WTC11 (cell line): ENCODE results near the gene SERP1. TPM values are rescaled to one million over a fixed set of nuclear protein-coding genes. Genes with fewer than 3 reads are reported as not detected.

Source experiments
- ATAC-seq: fragments of 200-7000 bp; cut with Tn5 transposase; 2 replicates; pipeline ENCODE4 v1.10.0; 2021; ENCODE audit warnings: mild to moderate bottlenecking, moderate library complexity
- CTCF ChIA-PET: fragments of 300-600 bp; sonication (Branson Sonifier 250); formaldehyde crosslinking; loops from one replicate; lab custom pipeline; 2021; ENCODE audit warnings: antibody characterized with exemption; lab: Charles Lee
- POLR2A ChIA-PET: fragments of 350-600 bp; sonication (Branson Sonifier 250); formaldehyde crosslinking; loops from one replicate; lab custom pipeline; 2021; ENCODE audit warnings: antibody characterized with exemption; lab: Charles Lee
- DNase-seq: peaks from one replicate; pipeline ENCODE4 v3.0.0; 2021; ENCODE audit warnings: low spot score
- H3K27ac Mint-ChIP-seq: 2 replicates; pipeline ENCODE4 v1.8.0; 2021; ENCODE audit warnings: mixed read lengths
- H3K27me3 Mint-ChIP-seq: 2 replicates; pipeline ENCODE4 v1.8.0; 2021; ENCODE audit warnings: low read depth, mild to moderate bottlenecking, moderate library complexity, mixed read lengths
- H3K36me3 Mint-ChIP-seq: 2 replicates; pipeline ENCODE4 v1.8.0; 2021; ENCODE audit warnings: mixed read lengths
- H3K4me1 Mint-ChIP-seq: 2 replicates; pipeline ENCODE4 v1.8.0; 2022; ENCODE audit warnings: mixed read lengths
- H3K4me3 Mint-ChIP-seq: 2 replicates; pipeline ENCODE4 v1.8.0; 2021; ENCODE audit warnings: mild to moderate bottlenecking, moderate library complexity, mixed read lengths
- H3K9me3 Mint-ChIP-seq: 2 replicates; pipeline ENCODE4 v1.8.0; 2021; ENCODE audit warnings: mixed read lengths
- ATF1 ChIP-seq: sonication (generic); formaldehyde crosslinking; IDR thresholded peaks from 2 replicates; pipeline ENCODE4 v1.8.1; 2023; ENCODE audit warnings: mild to moderate bottlenecking, moderate library complexity, missing genetic modification reagents
- ATF6 ChIP-seq: sonication (generic); formaldehyde crosslinking; IDR thresholded peaks from 2 replicates; pipeline ENCODE4 v1.8.1; 2023; ENCODE audit warnings: mild to moderate bottlenecking, missing genetic modification reagents
- CBFB ChIP-seq: sonication (generic); formaldehyde crosslinking; IDR thresholded peaks from 2 replicates; pipeline ENCODE4 v1.8.1; 2022; ENCODE audit warnings: mild to moderate bottlenecking, low read depth, missing genetic modification reagents
- CREM ChIP-seq: sonication (generic); formaldehyde crosslinking; IDR thresholded peaks from 2 replicates; pipeline ENCODE4 v1.8.1; 2022; ENCODE audit warnings: mild to moderate bottlenecking, missing genetic modification reagents, moderate library complexity
- EMX1 ChIP-seq: fragments of 250-450 bp; sonication (Bioruptor Pico); IDR thresholded peaks from 2 replicates; pipeline ENCODE4 v1.8.0; 2021; ENCODE audit warnings: mild to moderate bottlenecking
- ERG ChIP-seq: fragments of 250-450 bp; sonication (Bioruptor Pico); IDR thresholded peaks from 2 replicates; pipeline ENCODE4 v1.8.0; 2021; ENCODE audit warnings: mild to moderate bottlenecking
- ESRRA ChIP-seq: sonication (generic); formaldehyde crosslinking; IDR thresholded peaks from 2 replicates; pipeline ENCODE4 v1.8.1; 2022; ENCODE audit warnings: mild to moderate bottlenecking, missing genetic modification reagents, borderline replicate concordance
- FOXJ3 ChIP-seq: sonication (generic); formaldehyde crosslinking; IDR thresholded peaks from 2 replicates; pipeline ENCODE4 v1.9.0; 2021; ENCODE audit warnings: missing genetic modification reagents, mild to moderate bottlenecking, borderline replicate concordance
- GABPB1 ChIP-seq: sonication (generic); formaldehyde crosslinking; IDR thresholded peaks from 2 replicates; pipeline ENCODE4 v1.8.1; 2023; ENCODE audit warnings: mild to moderate bottlenecking, missing genetic modification reagents
- GRHL2 ChIP-seq: fragments of 250-450 bp; sonication (Bioruptor Pico); IDR thresholded peaks from 2 replicates; pipeline ENCODE4 v1.8.0; 2022; ENCODE audit warnings: mild to moderate bottlenecking, moderate library complexity; ENCODE audit not compliant: insufficient replicate concordance, severe bottlenecking
- HMGA2 ChIP-seq: fragments of 250-450 bp; sonication (Bioruptor Pico); IDR thresholded peaks from 2 replicates; pipeline ENCODE4 v1.4.0; 2021; ENCODE audit warnings: mild to moderate bottlenecking, moderate library complexity
- IRF2 ChIP-seq: sonication (generic); formaldehyde crosslinking; IDR thresholded peaks from 2 replicates; pipeline ENCODE4 v1.8.0; 2022; ENCODE audit warnings: low read depth, missing genetic modification reagents, borderline replicate concordance
- JUN ChIP-seq: sonication (generic); formaldehyde crosslinking; IDR thresholded peaks from 2 replicates; pipeline ENCODE4 v1.8.0; 2023; ENCODE audit warnings: mild to moderate bottlenecking, missing genetic modification reagents
- MAX ChIP-seq: sonication (generic); formaldehyde crosslinking; IDR thresholded peaks from 2 replicates; pipeline ENCODE4 v1.8.0; 2022; ENCODE audit warnings: mild to moderate bottlenecking, missing genetic modification reagents
- NFATC4 ChIP-seq: fragments of 250-450 bp; sonication (Bioruptor Pico); IDR thresholded peaks from 2 replicates; pipeline ENCODE4 v1.9.0; 2021; ENCODE audit warnings: mild to moderate bottlenecking
- NR3C1 ChIP-seq: sonication (generic); formaldehyde crosslinking; conservative IDR thresholded peaks from 2 replicates; pipeline ENCODE4 v1.8.1; 2023; ENCODE audit warnings: low read depth, mild to moderate bottlenecking, missing genetic modification reagents
- PRRX2 ChIP-seq: fragments of 250-450 bp; sonication (Bioruptor Pico); IDR thresholded peaks from 2 replicates; pipeline ENCODE4 v1.8.0; 2021; ENCODE audit warnings: mild to moderate bottlenecking
- RORB ChIP-seq: fragments of 250-450 bp; sonication (Bioruptor Pico); IDR thresholded peaks from 2 replicates; pipeline ENCODE4 v1.9.0; 2021; ENCODE audit warnings: mild to moderate bottlenecking
- SOX15 ChIP-seq: fragments of 250-450 bp; sonication (Bioruptor Pico); IDR thresholded peaks from 2 replicates; pipeline ENCODE4 v1.9.0; 2021; ENCODE audit warnings: mild to moderate bottlenecking
- TP53 ChIP-seq: sonication (generic); formaldehyde crosslinking; IDR thresholded peaks from 2 replicates; pipeline ENCODE4 v1.8.1; 2023; ENCODE audit warnings: mild to moderate bottlenecking, missing genetic modification reagents
- USF1 ChIP-seq: sonication (generic); formaldehyde crosslinking; IDR thresholded peaks from 2 replicates; pipeline ENCODE4 v1.8.0; 2022; ENCODE audit warnings: mild to moderate bottlenecking, missing genetic modification reagents
- ZNF121 ChIP-seq: sonication (generic); formaldehyde crosslinking; IDR thresholded peaks from 2 replicates; pipeline ENCODE4 v1.8.0; 2023; ENCODE audit warnings: missing genetic modification reagents
- ZNF423 ChIP-seq: fragments of 250-450 bp; sonication (Bioruptor Pico); IDR thresholded peaks from 2 replicates; pipeline ENCODE4 v2.1.2; 2022; ENCODE audit warnings: mild to moderate bottlenecking, moderate library complexity
- total RNA-seq: library from RNA; stranded (reverse); gene quantifications from 3 replicates; pipeline ENCODE4 v1.2.3, GENCODE V29; 2021
- TF ChIP-seq, protein P1 (sequence below): sonication (generic); formaldehyde crosslinking; IDR thresholded peaks from 2 replicates; pipeline ENCODE4 v1.8.1; 2023; ENCODE audit warnings: mild to moderate bottlenecking, moderate library complexity, missing genetic modification reagents
- TF ChIP-seq, protein P2 (sequence below): sonication (generic); formaldehyde crosslinking; conservative IDR thresholded peaks from 2 replicates; pipeline ENCODE4 v1.8.1; 2022; ENCODE audit warnings: mild to moderate bottlenecking, missing genetic modification reagents
- TF ChIP-seq, protein P3 (sequence below): sonication (generic); formaldehyde crosslinking; IDR thresholded peaks from 2 replicates; pipeline ENCODE4 v1.8.0; 2022; ENCODE audit warnings: mild to moderate bottlenecking, missing genetic modification reagents

SERP1 gene
- total RNA-seq, 1 experiment from 2014 or later, result 98.3 TPM

DNA sequence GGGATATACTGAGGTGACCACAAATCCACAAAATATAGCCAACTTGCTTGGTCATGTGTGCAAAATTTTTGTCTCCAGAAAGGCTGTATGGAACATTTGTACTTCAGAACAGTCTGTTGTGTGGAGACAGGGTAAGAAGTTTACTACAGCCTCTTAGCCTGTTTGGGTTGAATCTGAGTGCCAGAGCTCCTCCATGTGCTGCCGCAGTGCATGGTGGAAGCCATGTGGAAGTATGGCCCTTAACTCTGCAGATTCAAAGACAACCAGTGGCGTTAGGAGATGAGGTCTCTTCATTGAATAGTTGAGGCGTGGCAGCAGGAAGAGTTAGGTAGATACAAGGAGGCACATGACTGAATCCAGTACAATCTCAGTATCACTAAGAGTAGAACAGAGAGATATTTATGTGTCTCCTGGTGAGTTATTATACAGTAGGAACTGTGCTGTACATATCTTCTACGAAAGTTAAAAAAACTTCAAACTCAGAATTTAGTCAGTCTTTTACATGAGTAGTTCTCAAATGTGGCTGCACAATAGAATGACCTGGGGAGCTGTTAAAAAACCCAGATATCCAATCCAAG is 9.7 kb upstream of the SERP1 start (continued):
- TF ChIP-seq ATF6 (CRISPR knock-in tag) (no peak), JUN (CRISPR knock-in tag) (no peak), RORB (CRISPR knock-in tag) (no peak), CBFB (no peak), EMX1 (CRISPR knock-in tag) (no peak), ZNF423 (CRISPR knock-in tag) (no peak), ESRRA (CRISPR knock-in tag) (no peak), ERG (CRISPR knock-in tag) (no peak), ATF1 (CRISPR knock-in tag) (no peak)
- TF ChIP-seq, protein P1, sequence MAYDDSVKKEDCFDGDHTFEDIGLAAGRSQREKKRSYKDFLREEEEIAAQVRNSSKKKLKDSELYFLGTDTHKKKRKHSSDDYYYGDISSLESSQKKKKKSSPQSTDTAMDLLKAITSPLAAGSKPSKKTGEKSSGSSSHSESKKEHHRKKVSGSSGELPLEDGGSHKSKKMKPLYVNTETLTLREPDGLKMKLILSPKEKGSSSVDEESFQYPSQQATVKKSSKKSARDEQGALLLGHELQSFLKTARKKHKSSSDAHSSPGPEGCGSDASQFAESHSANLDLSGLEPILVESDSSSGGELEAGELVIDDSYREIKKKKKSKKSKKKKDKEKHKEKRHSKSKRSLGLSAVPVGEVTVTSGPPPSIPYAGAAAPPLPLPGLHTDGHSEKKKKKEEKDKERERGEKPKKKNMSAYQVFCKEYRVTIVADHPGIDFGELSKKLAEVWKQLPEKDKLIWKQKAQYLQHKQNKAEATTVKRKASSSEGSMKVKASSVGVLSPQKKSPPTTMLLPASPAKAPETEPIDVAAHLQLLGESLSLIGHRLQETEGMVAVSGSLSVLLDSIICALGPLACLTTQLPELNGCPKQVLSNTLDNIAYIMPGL, result no peak

GRCh38 chr3:150547045-150547741 is 897 bp upstream of the SERP1 start:
- ATAC-seq (no peak), DNase-seq (no peak)
- no peaks in the 10 kb centered on the region for H3K27me3 Mint-ChIP-seq
- H3K27ac Mint-ChIP-seq, result peak overlapping the region; percentile 96
- peaks cover 28% of the 10 kb centered on the region for H3K36me3 Mint-ChIP-seq
- H3K9me3 Mint-ChIP-seq, result no peaks in the 10 kb centered on the region
- ChIA-PET CTCF (interaction anchor here (0.9 to 1.0 kb wide), 2 partner anchors 44 to 138 kb away, joined by 3 read pairs; no protein-coding TSS in a partner anchor), POLR2A (interaction anchor here (0.9 to 2.1 kb wide), 4 partner anchors 12 to 215 kb away, joined by 3 to 11 read pairs (median 6); partner anchors contain the start of gene SELENOT)
- peaks cover 22% of the 10 kb centered on the region for H3K4me1 Mint-ChIP-seq
- H3K4me3 Mint-ChIP-seq, result peak overlapping the region; percentile 93
- TF ChIP-seq ZNF121, result no peak
- TF ChIP-seq, protein P2, sequence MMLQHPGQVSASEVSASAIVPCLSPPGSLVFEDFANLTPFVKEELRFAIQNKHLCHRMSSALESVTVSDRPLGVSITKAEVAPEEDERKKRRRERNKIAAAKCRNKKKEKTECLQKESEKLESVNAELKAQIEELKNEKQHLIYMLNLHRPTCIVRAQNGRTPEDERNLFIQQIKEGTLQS (CRISPR knock-in tag), result no peak
- TF ChIP-seq FOXJ3 (CRISPR knock-in tag), result no peak
- TF ChIP-seq MAX (CRISPR knock-in tag), result no peak
- TF ChIP-seq GRHL2, result no peak
- no peak for TF ChIP-seq TP53
- no peak for TF ChIP-seq PRRX2
- no peak for TF ChIP-seq CBFB
- TF ChIP-seq CREM (CRISPR knock-in tag), result no peak
- no peak for TF ChIP-seq NR3C1 (CRISPR knock-in tag)
- no peak for TF ChIP-seq IRF2 (CRISPR knock-in tag)
- no peak for TF ChIP-seq HMGA2
- TF ChIP-seq GABPB1 (CRISPR knock-in tag), result no peak
- no peak for TF ChIP-seq SOX15
- TF ChIP-seq, protein P3, sequence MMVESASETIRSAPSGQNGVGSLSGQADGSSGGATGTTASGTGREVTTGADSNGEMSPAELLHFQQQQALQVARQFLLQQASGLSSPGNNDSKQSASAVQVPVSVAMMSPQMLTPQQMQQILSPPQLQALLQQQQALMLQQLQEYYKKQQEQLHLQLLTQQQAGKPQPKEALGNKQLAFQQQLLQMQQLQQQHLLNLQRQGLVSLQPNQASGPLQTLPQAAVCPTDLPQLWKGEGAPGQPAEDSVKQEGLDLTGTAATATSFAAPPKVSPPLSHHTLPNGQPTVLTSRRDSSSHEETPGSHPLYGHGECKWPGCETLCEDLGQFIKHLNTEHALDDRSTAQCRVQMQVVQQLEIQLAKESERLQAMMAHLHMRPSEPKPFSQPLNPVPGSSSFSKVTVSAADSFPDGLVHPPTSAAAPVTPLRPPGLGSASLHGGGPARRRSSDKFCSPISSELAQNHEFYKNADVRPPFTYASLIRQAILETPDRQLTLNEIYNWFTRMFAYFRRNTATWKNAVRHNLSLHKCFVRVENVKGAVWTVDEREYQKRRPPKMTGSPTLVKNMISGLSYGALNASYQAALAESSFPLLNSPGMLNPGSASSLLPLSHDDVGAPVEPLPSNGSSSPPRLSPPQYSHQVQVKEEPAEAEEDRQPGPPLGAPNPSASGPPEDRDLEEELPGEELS (CRISPR knock-in tag), result no peak
- TF ChIP-seq USF1, result no peak
- TF ChIP-seq NFATC4, result no peak
